Psoas muscle (tissue), 8 donors: ENCODE data around the gene RAVER1. TPM values are rescaled to one million over a fixed set of nuclear protein-coding genes. Genes with fewer than 3 reads are reported as not detected.

Experiments
- ATAC-seq, 4 donors: fragments of 200-7000 bp; cut with Tn5 transposase; one replicate each; pipeline ENCODE4 v1.9.1; 2020; ENCODE audit warnings: moderate library complexity in 3 of 4, mild to moderate bottlenecking in 2 of 4
- DNase-seq, 2 donors: peaks; one replicate each; pipeline ENCODE4 v3.0.0-alpha.2; 2020
- H3K27ac ChIP-seq: fragments of 200-600 bp; one replicate; pipeline ENCODE4 v1.8.0; 2022
- H3K27me3 ChIP-seq, 3 donors: fragments of 200-600 bp in 1 of 3; one replicate each; pipeline versions ENCODE4 v1.6.1 to v1.8.0; 2013 to 2022; ENCODE audit warnings: low read length in 2 of 3, mild to moderate bottlenecking in 2 of 3, moderate library complexity in 1 of 3; ENCODE audit not compliant: insufficient read depth in 3 of 3
- H3K36me3 ChIP-seq, 2 donors: fragments of 200-600 bp in 1 of 2; one replicate each; pipeline versions ENCODE4 v1.6.1 to v1.8.0; 2013 to 2022; ENCODE audit warnings: low read depth in 1 of 2, mild to moderate bottlenecking in 1 of 2, moderate library complexity in 1 of 2; ENCODE audit not compliant: insufficient read depth in 1 of 2
- H3K4me1 ChIP-seq: fragments of 200-600 bp; one replicate; pipeline ENCODE4 v1.8.0; 2022
- H3K4me3 ChIP-seq: fragments of 200-600 bp; one replicate; pipeline ENCODE4 v1.8.0; 2022; ENCODE audit warnings: mild to moderate bottlenecking
- H3K9me3 ChIP-seq: fragments of 200-600 bp; one replicate; pipeline ENCODE4 v1.8.0; 2022
- WGBS, 3 donors: extraction: QIAGEN DNeasy Blood & Tissue Kit; methylation state at CpG; one replicate each; pipeline versions ENCODE4 v1.1.6 to v1.1.7; 2013; 5-methylcytosine and 5-hydroxymethylcytosine counted together
- intact Hi-C, 2 donors: fragments of 100-400 bp; cut with DNase I; formaldehyde crosslinking; loops; one replicate each; pipeline versions ENCODE4 v1.11.0 to v1.14.2; 2022
- polyA plus RNA-seq, 3 donors: library from polyadenylated mRNA; stranded (reverse); fragments of 200-250 nt; gene quantifications; one replicate each; pipeline ENCODE4 v1.2.3, GENCODE V29; 2013
- total RNA-seq, 4 donors: library from RNA; stranded (reverse); fragmentation: NEBNext Ultra II Directional in 2 of 4; extraction: Animal tissue kit (Norgen Biotek cat#: 25700) in 2 of 4; gene quantifications; one replicate each; pipeline versions ENCODE4 v1.2.1 to v1.2.4, GENCODE V29; 2021 to 2023
- TF ChIP-seq, protein P1 (sequence below): fragments of 200-600 bp; IDR thresholded peaks from one replicate; pipeline ENCODE4 v1.8.0; 2022; ENCODE audit warnings: antibody characterized with exemption
- donor health status: healthy with polysubstance abuse.
- donor health status: DM: no; HTN: no; CAD: no; lungs with moderate emphysema.
- donor health status: Bipolar disorder and iron deficiency.
- donor health status: healthy.
- donor health status: DM: yes; HTN: yes; CAD: no.
- donor health status: DM: no; HTN: no; CAD: no.
- donor health status: DM: no; HTN: no; CAD: no.
- donor health status: DM: yes; HTN: yes; CAD: no.

RAVER1 gene
- total and polyA plus RNA-seq, 7 donors = 4.3 to 11.2 (median 8.2) TPM

DNA sequence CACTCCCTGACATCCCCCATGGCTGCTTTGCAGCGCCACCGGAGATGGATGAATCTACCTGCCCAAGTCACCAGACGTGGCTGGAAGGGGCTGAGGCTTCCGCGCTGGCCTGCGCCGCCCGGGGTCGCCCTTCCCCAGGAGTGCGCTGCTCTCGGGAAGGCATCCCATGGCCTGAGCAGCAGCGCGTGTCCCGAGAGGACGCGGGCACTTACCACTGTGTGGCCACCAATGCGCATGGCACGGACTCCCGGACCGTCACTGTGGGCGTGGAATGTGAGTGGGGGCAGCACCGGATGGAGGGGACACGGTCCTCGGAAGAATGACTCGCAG is 39.0 kb downstream of the RAVER1 start:
- H3K4me3 ChIP-seq = no peak overlapping the region
- H3K27me3 ChIP-seq = peaks cover 0 to 84% (median 53%) of the 10 kb centered on the region in 3 donors
- 2 to 5% (median 3%) methylated on average over 25 of the region's 25 CpGs for WGBS, 3 donors
- H3K36me3 ChIP-seq = no peaks in the 10 kb centered on the region
- TF ChIP-seq, protein P1, sequence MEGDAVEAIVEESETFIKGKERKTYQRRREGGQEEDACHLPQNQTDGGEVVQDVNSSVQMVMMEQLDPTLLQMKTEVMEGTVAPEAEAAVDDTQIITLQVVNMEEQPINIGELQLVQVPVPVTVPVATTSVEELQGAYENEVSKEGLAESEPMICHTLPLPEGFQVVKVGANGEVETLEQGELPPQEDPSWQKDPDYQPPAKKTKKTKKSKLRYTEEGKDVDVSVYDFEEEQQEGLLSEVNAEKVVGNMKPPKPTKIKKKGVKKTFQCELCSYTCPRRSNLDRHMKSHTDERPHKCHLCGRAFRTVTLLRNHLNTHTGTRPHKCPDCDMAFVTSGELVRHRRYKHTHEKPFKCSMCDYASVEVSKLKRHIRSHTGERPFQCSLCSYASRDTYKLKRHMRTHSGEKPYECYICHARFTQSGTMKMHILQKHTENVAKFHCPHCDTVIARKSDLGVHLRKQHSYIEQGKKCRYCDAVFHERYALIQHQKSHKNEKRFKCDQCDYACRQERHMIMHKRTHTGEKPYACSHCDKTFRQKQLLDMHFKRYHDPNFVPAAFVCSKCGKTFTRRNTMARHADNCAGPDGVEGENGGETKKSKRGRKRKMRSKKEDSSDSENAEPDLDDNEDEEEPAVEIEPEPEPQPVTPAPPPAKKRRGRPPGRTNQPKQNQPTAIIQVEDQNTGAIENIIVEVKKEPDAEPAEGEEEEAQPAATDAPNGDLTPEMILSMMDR = no peak
- H3K27ac ChIP-seq = no peak overlapping the region
- ATAC-seq = no peak
- DNase-seq = no peak
- intact Hi-C loops = no loop called here
- H3K4me1 ChIP-seq = peaks cover 32% of the 10 kb centered on the region
- H3K9me3 ChIP-seq = no peaks in the 10 kb centered on the region

DNA sequence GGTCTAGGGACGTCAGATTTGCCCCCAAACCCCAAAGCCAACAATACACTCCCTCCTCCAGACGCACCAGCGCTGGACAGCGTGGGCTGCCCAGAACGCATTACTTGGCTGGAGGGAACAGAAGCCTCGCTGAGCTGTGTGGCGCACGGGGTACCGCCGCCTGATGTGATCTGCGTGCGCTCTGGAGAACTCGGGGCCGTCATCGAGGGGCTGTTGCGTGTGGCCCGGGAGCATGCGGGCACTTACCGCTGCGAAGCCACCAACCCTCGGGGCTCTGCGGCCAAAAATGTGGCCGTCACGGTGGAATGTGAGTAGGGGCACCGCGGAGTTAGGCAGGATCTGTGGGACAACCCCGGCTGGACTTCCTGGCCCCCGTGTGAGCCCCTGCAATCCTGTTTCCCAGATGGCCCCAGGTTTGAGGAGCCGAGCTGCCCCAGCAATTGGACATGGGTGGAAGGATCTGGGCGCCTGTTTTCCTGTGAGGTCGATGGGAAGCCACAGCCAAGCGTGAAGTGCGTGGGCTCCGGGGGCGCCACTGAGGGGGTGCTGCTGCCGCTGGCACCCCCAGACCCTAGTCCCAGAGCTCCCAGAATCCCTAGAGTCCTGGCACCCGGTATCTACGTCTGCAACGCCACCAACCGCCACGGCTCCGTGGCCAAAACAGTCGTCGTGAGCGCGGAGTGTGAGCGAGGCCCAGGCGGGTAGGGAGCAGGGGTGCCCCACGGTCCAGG is 39.5 kb downstream of the RAVER1 start:
- TF ChIP-seq, protein P1 = no peak
- intact Hi-C loops = no loop called here
- Histone ChIP-seq H3K4me3 (no peak overlapping the region), H3K27ac (no peak overlapping the region), H3K4me1 (peaks cover 37% of the 10 kb centered on the region), H3K27me3 (peaks cover 0 to 89% (median 57%) of the 10 kb centered on the region in 3 donors), H3K36me3 (no peaks in the 10 kb centered on the region), H3K9me3 (no peaks in the 10 kb centered on the region)
- DNase-seq = no peak
- 8 to 10% (median 10%) methylated on average over 48 to 49 of the region's 49 CpGs for WGBS, 3 donors
- no peak for ATAC-seq

DNA sequence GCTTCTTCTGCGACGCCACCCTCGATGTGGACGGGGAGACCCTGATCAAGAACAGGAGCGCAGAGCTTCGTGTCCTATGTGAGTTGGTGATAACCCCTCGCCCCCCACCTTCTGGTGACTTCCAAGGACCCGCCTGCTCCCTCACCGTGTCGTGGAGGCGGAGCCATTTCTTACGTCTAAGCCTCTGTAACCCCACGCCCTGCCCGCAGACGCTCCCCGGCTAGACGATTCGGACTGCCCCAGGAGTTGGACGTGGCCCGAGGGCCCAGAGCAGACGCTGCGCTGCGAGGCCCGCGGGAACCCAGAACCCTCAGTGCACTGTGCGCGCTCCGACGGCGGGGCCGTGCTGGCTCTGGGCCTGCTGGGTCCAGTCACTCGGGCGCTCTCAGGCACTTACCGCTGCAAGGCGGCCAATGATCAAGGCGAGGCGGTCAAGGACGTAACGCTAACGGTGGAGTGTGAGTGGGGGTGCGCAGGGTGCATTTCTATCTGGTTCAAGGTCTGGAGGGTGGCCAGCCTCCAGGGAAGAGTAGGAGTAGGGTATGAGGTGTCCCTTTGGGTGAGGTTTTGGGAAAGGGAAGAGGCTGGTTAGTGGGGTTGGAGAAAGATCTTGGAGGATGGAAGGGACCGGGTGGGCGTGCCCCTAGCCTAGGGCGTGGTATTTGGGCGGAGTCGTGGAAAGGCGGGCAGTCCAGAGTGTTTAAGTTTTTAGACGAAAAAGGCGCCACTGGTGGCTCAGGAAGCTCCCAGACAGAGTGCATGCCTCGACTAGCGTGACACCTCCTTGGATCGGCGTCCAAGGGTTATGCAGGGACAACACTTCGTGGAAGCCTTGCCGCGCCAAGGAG is 40.3 kb downstream of the RAVER1 start:
- peak in 1 of 2 donors; percentile 53 for DNase-seq
- ATAC-seq = no peak
- WGBS, 3 donors = 10 to 12% (median 11%) methylated on average over 56 of the region's 56 CpGs

DNA sequence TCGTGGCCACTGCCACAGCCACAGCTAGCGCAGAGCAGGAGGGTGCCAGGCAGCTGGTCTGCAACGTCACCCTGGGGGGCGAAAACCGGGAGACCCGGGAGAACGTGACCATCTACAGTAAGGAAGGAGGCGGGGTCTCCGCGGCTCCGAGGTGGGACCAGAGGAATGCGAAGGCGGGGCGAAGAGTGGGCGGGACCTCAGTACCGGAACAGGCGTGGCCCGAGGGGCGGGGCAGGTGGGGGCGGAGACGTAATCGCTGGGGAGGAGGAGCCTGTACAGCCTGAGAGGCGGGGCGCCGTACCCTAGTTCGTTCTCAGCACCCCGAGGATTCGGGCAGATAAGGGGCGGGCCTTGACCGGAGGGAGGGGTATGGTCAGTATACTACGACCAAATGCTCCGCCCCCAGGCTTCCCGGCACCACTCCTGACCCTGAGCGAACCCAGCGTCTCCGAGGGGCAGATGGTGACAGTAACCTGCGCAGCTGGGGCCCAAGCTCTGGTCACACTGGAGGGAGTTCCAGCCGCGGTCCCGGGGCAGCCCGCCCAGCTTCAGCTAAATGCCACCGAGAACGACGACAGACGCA is 41.0 kb downstream of the RAVER1 start:
- peak; percentile 65 to 80 (median 70) for ATAC-seq

More for the DNA sequence above, 40.3 kb downstream of the RAVER1 start:
- no peak overlapping the region for H3K27ac ChIP-seq
- H3K9me3 ChIP-seq = no peaks in the 10 kb centered on the region
- no peaks in the 10 kb centered on the region for H3K36me3 ChIP-seq
- TF ChIP-seq, protein P1 = no peak
- H3K27me3 ChIP-seq = peaks cover 0 to 97% (median 61%) of the 10 kb centered on the region in 3 donors
- H3K4me1 ChIP-seq = peaks cover 43% of the 10 kb centered on the region
- intact Hi-C loops = no loop called here
- H3K4me3 ChIP-seq = peak overlapping the region; percentile 64

More for the DNA sequence above, 41.0 kb downstream of the RAVER1 start:
- Histone ChIP-seq H3K4me1 (peaks cover 43% of the 10 kb centered on the region), H3K27me3 (peaks cover 0 to 99% (median 65%) of the 10 kb centered on the region in 3 donors), H3K27ac (no peak overlapping the region), H3K4me3 (peak overlapping the region; percentile 64), H3K36me3 (no peaks in the 10 kb centered on the region), H3K9me3 (no peaks in the 10 kb centered on the region)
- intact Hi-C loops = no loop called here
- DNase-seq = peak; percentile 74 to 85
- WGBS, 3 donors = 1 to 2% (median 1%) methylated on average over 32 to 45 of the region's 45 CpGs
- TF ChIP-seq, protein P1 = no peak
